Neural progenitor cell (in vitro differentiated cells): ENCODE data around the gene HUWE1.

ENCODE experiments used
- CTCF ChIP-seq: fragments of 200-600 bp; sonication (generic); IDR thresholded peaks from 2 replicates; pipeline ENCODE4 v1.5.1; 2017; ENCODE audit warnings: antibody characterized with exemption, mild to moderate bottlenecking
- EZH2 ChIP-seq: fragments of 200-600 bp; sonication (generic); IDR thresholded peaks from 2 replicates; pipeline ENCODE4 v1.6.1; 2017; ENCODE audit warnings: antibody characterized with exemption, mild to moderate bottlenecking, moderate library complexity
- EZH2phosphoT487 ChIP-seq: fragments of 200-600 bp; sonication (generic); IDR thresholded peaks from 2 replicates; pipeline ENCODE4 v1.6.1; 2017; ENCODE audit warnings: antibody characterized with exemption

DNA sequence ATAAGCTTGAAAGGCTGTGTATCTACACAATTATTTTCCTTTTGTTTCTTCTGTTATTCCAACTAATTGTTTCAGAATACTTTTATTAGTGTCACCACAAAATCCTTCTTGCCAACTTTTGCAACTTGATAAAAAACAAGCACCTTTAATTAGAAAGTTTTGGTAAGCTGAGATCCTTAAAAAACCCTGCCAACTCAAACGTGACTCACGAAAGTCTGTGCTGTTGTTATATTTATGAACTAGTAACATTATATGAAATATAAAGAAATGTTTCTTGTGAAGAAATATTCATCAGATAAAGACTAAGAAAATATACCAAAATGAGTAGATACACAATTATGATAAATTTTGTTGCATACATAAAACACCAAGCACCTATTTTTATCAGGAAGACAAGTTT, 49.0 kb downstream of the HUWE1 start:
- TF ChIP-seq CTCF (no peak), EZH2 (no peak), EZH2phosphoT487 (no peak)
